GM18502 (cell line): Measurements from ENCODE around the gene NDUFAF8.
"Not testable (repeated sequence)": the region's sequence is repeated elsewhere in the genome, so short reads cannot be mapped to it uniquely, and the experiment has no call there.

Source experiments
- ATAC-seq: cut with Tn5 transposase; IDR thresholded peaks from one replicate; pipeline ENCODE4 v1.9.1; 2021; ENCODE audit warnings: mild to moderate bottlenecking; ENCODE audit not compliant: unreplicated experiment, poor library complexity

NDUFAF8 gene

GRCh38 chr17:81222620-81222905 lies 16.6 kb upstream of the NDUFAF8 start:
- no peak for ATAC-seq

GRCh38 chr17:81222906-81223761 lies 16.0 kb upstream of the NDUFAF8 start, which contains the start of gene CEP131:
CEP131 (minus strand) TSS chr17:81222965; CDS start chr17:81220056, 2,909 bp downstream.
- peak; percentile 95 for ATAC-seq

- no peak for ATAC-seq
These were observed 15.4 kb upstream of the NDUFAF8 start for GRCh38 chr17:81223762-81224130.

DNA sequence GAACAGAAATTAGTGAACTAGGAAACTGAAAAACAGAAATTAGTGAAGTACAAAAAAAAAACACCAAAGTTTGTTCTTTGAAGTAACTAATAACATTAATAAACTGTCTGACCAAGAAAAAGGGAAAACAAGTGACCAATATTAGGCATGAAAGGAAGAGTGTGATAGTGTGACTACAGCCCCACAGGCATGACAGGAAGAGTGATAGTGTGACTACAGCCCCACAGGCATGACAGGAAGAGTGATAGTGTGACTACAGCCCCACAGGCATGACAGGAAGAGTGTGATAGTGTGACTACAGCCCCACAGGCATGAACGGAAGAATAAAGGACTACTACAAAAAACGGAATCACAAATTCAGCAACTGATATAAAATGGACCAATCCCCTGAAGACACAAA lies 11.5 kb upstream of the NDUFAF8 start:
- not testable (repeated sequence) for ATAC-seq

GRCh38 chr17:81228420-81228819 lies 10.7 kb upstream of the NDUFAF8 start:
- peak; percentile 59 for ATAC-seq

- ATAC-seq: peak; percentile 17
These were observed 10.1 kb upstream of the NDUFAF8 start for GRCh38 chr17:81228834-81229665.

DNA sequence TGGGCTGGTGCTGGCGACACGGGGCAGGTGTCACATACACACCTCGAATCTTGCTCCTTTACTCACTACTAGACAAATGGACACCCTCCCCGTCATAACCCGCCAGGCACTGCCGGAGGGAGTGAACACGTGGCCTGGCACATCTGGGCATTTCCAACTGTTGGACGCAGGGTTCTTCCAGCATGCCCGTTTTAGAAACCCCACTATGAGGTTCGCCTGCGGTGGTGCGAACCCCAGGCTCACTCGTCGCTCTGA lies 9.5 kb upstream of the NDUFAF8 start:
- no peak for ATAC-seq

- ATAC-seq: no peak
These were observed 8.9 kb upstream of the NDUFAF8 start for GRCh38 chr17:81230043-81230820.

DNA sequence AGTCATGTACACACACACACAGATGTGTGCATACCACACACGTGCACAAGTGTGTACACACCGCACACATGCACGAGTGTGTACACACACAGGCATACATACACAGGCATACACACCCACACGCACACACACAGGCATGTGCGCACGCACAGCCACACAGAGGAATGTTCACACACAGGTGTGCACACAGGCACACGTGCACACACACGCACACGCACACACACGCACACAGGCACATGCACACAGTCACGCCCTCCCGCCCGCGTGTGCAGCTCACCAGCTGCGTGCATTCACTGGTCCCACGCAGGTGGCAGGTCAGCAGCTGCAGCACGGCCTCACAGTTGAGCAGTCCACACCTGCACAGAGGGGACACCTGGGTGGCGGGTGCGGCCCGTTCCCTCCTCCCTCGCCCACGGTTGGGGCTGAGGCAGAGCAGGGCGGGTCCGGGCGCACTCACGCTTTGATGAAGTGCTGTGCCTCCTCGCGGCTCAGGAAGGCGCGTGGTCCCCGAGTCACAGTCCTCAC lies 7.9 kb upstream of the NDUFAF8 start:
- no peak for ATAC-seq

DNA sequence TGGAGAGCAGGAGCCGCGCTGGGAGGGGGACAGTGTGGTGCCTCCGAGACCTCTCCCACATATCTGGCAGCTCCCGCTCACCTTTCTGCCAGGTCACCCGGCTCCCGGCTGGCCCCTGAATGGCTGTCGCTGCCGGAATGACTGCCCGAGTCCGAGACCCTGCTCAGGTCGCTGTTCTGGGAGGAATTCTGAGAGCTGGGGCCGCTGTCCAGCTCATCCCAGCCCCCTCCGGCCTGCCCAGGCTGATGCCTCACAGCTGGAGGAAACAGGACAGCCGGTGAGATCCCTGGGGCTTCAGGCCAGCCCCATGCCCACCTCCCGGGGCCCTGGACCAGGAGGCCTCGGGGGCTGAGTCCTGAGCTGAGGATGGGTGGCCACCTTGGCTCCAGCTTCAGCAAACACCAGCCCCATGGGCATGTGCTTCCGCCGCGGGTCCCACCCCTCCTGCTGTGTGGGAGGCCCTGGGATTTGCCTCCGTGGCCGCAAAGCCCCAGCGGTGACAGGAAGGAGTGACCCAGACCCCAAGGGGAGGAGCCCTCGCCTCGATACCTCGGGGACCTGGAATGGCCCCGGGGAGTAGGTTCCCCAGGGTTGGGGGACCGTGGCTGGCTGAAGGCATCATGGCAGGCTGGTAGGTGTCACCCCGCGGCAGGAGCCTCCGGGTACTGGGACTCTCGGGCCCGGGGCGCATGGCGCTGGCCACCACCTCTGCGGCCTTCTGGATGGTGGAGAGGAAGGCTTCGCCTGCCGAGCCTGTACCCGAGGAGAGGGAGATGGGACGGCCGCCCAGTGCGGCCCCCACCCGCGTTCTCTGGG lies 7.1 kb upstream of the NDUFAF8 start:
- ATAC-seq: no peak

DNA sequence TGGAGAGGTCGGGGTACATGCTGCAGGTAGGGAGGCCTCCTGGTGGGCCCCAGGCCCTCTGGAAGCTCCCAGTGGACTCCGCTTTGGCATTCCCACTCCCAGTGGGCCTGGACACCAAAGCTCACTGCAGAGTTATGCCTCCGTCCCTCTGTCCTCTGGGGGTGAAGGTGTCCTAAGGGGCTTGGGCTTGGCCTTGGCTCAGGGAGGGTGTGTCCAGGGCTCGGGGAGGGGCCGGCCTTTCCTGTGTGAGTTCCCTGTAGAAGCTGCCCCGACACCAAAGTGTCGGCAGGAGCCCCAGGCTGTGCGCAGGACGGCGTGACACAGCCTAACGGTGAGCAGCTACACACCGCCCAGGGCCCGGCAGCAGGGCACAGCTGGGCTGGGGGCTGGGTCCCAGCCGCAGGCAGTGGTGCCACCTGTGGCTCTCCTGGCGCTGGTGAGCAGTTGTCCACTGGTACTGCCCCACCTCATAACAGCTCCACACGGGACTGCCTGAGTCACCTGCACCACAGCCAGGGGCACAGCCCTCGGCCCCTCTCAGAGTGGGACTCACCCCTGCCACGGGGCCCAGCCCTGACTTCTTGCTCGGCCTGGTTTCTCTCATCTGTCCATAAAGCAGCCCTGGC lies 6.4 kb upstream of the NDUFAF8 start:
- no peak for ATAC-seq

GRCh38 chr17:81233316-81233715 lies 5.8 kb upstream of the NDUFAF8 start:
- no peak for ATAC-seq

- ATAC-seq: no peak
These were observed 5.2 kb upstream of the NDUFAF8 start for GRCh38 chr17:81233811-81234505.

- no peak for ATAC-seq
These were observed 4.6 kb upstream of the NDUFAF8 start for GRCh38 chr17:81234506-81234855.

DNA sequence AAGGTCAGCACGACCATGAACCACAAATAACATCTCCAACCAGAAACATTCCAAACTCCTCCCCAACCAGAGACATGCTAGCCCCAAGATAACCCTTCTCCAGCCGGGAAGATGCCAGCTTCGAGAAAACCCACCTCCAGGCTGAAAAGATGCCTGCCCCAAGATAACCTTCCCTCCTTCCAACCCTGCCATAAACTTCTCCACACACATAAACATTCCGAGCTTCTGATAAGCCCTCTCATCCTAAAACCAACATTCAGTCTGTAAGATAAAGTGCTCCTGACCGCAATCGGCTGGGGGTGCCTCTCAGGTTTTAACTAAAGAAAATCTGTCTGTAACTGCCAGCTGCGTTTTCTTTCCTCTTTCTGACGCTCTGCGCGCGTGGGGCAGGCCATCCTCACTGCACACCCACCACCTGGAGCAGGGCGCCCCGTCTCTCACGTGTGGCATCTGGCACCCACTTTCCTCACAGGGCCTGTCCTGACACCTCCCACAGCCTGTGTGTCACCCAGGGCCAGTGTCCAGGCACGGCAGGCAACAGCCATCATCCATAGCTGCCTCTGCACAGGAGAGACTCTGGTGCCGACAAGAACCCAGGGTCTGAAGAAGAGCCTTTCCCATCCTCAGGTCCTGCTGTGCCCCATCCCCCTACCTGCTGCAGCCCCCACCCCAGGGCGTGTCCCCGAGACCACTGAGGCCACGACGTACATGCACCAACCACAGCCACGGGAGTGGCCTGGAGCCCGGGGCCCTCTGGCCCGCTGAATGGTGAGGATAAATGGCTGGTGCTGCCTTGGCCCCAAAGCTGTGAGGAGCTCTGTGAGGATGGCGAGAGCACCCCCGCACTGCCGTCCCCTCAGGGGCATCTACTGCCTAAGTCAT lies 3.9 kb upstream of the NDUFAF8 start:
- ATAC-seq: no peak

DNA sequence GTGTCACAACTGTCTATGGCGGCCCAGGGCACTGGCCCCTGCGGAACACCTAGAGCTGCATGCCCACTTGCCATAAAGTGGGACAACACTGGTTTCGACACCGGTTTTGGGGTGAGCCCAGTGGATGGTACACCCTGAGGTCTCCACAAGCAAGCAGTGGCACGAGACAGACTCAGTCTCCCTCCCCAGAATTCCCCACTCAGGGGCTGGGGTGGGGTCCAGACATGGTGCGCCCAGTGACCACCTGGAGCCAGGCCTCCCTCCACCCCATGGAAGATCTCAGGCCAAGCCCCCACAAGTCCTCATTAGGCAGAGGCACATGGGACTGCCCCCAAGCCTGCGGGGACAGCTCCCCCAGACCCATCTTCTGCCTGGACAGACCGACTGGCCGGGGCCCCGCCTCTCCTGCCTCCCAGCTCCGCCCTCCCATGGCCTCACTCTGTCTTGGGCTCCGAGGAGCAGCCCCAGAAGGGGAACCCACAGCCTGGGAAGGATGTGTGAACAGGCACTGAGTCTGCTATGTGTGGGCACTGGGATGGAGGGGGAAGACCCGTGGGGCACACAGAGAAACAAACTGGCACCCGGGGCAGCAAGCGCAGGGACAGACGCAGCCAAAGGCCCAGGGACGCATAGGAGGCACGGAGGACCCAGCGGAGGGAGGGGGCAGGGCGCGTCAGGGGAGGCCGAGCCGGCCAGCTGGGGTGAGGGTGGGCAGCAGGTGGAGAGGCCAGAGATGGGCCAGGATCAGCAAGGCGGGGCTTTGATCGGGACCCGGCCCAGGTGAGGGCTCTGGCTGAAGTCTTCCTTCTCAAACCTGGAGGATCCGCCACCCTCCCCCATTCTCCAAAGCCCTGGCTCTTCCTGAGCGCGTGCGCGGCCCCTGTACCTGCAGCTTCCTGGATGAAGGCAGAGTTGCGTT lies 3.0 kb upstream of the NDUFAF8 start:
- no peak for ATAC-seq

DNA sequence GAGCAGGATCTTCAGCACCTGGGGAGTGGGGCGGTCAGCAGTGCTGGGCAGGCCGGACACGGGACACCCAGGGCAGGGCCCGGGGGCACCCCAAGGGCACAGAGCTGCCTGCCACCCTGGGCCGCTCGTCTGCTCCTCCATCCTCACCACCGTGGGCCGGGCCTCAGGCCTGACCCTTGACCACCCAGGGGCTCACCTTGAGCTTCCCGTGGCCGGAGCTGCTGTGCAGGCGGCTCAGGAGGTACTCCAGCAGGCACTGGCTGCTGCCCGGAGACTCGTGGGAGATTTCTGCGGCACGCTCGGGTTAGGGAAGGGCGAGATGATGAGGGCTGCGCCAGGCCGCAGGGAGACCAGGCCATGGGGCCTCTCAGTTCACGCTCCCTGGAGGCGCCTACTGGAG lies 2.3 kb upstream of the NDUFAF8 start:
- no peak for ATAC-seq
